ENCODE results near the gene IGSF22. TPM values are rescaled to one million over a fixed set of nuclear protein-coding genes. Genes with fewer than 3 reads are reported as not detected.

Gene IGSF22
- total and polyA plus RNA-seq, 8 donors, result 0.52 to 2.1 (median 1.2) TPM

- Histone ChIP-seq H3K27ac (no peak overlapping the region), H3K27me3 (peaks cover 0 to 13% of the 10 kb centered on the region in 2 donors), H3K4me1 (no peaks in the 10 kb centered on the region), H3K36me3 (no peaks in the 10 kb centered on the region), H3K4me3 (no peak overlapping the region), H3K9me3 (no peaks in the 10 kb centered on the region)
- ATAC-seq, result no peak
- intact Hi-C loops (cut with DNase I), result no loop called here
- TF ChIP-seq CTCF (IDR thresholded peaks at IDR 0.05), result no peak
- no peak for DNase-seq
Observed at GRCh38 chr11:18771266-18772035, 45.5 kb upstream of the IGSF22 start.

GRCh38 chr11:18770479-18771125 lies 44.6 kb upstream of the IGSF22 start:
- intact Hi-C loops (cut with DNase I), result no loop called here
- H3K36me3 ChIP-seq, result no peaks in the 10 kb centered on the region
- ATAC-seq, result no peak
- no peaks in the 10 kb centered on the region for H3K4me1 ChIP-seq
- H3K4me3 ChIP-seq, result no peak overlapping the region
- peaks cover 0 to 17% of the 10 kb centered on the region in 2 donors for H3K27me3 ChIP-seq
- no peaks in the 10 kb centered on the region for H3K9me3 ChIP-seq
- no peak for TF ChIP-seq CTCF (IDR thresholded peaks at IDR 0.05)
- DNase-seq, result no peak
- H3K27ac ChIP-seq, result no peak overlapping the region

GRCh38 chr11:18769802-18770456 lies 43.9 kb upstream of the IGSF22 start:
- DNase-seq (no peak), ATAC-seq (no peak)
- no peak overlapping the region for H3K27ac ChIP-seq
- no peak for TF ChIP-seq CTCF (IDR thresholded peaks at IDR 0.05)
- H3K4me3 ChIP-seq, result no peak overlapping the region
- intact Hi-C loops (cut with DNase I), result no loop called here
- peaks cover 0 to 22% of the 10 kb centered on the region in 2 donors for H3K27me3 ChIP-seq
- no peaks in the 10 kb centered on the region for H3K9me3 ChIP-seq
- no peaks in the 10 kb centered on the region for H3K4me1 ChIP-seq
- H3K36me3 ChIP-seq, result no peaks in the 10 kb centered on the region

GRCh38 chr11:18768978-18769377 lies 43.0 kb upstream of the IGSF22 start:
- ATAC-seq, result no peak
- no peaks in the 10 kb centered on the region for H3K4me1 ChIP-seq
- no peaks in the 10 kb centered on the region for H3K36me3 ChIP-seq
- no peak for DNase-seq
- no peak overlapping the region for H3K27ac ChIP-seq
- peaks cover 0 to 22% of the 10 kb centered on the region in 2 donors for H3K27me3 ChIP-seq
- H3K4me3 ChIP-seq, result no peak overlapping the region
- TF ChIP-seq CTCF (IDR thresholded peaks at IDR 0.05), result no peak
- H3K9me3 ChIP-seq, result no peaks in the 10 kb centered on the region
- intact Hi-C loops (cut with DNase I), result no loop called here

GRCh38 chr11:18768472-18768901 lies 42.5 kb upstream of the IGSF22 start:
- no peaks in the 10 kb centered on the region for H3K9me3 ChIP-seq
- intact Hi-C loops (cut with DNase I), result no loop called here
- DNase-seq (peak in 1 of 4 donors; percentile 51), ATAC-seq (peak; percentile 85)
- no peak overlapping the region for H3K4me3 ChIP-seq
- no peaks in the 10 kb centered on the region for H3K36me3 ChIP-seq
- no peak overlapping the region for H3K27ac ChIP-seq
- no peaks in the 10 kb centered on the region for H3K4me1 ChIP-seq
- peaks cover 0 to 22% of the 10 kb centered on the region in 2 donors for H3K27me3 ChIP-seq
- TF ChIP-seq CTCF (IDR thresholded peaks at IDR 0.05), result no peak

Data from left lung (tissue), 10 donors.